Bronchial epithelial cell (primary cell): ENCODE measurements around the gene WFDC5. TPM values are rescaled to one million over a fixed set of nuclear protein-coding genes. Genes with fewer than 3 reads are reported as not detected.
A peak's percentile ranks its signal among the peaks of the same experiment; 100 is the strongest.

ENCODE experiments used
- DNase-seq: peaks from one replicate; pipeline ENCODE4 v3.0.0-alpha.2; 2010; ENCODE audit warnings: low read depth
- FAIRE-seq: peaks from 2 replicates; lab custom pipeline; 2011; peaks lifted over from hg19 to GRCh38; lab: Jason Lieb, UNC
- H3K27me3 ChIP-seq: 2 replicates; pipeline ENCODE4 v1.5.1; 2011; ENCODE audit warnings: low read length; ENCODE audit not compliant: control insufficient read depth, insufficient read depth
- H3K36me3 ChIP-seq: 2 replicates; pipeline ENCODE4 v1.5.1; 2011; ENCODE audit warnings: low read length; ENCODE audit not compliant: control insufficient read depth, insufficient read depth
- H3K4me3 ChIP-seq: 2 replicates; pipeline ENCODE4 v1.5.1; 2011; ENCODE audit warnings: mild to moderate bottlenecking, low read depth, low read length, control low read depth
- total RNA-seq: library from RNA; depleted of rRNA; stranded (reverse); fragments of >200 nt; gene quantifications from 2 replicates; pipeline ENCODE4 v1.2.1, GENCODE V29; 2014
- TF ChIP-seq, protein P1 (sequence below): IDR thresholded peaks from 2 replicates; pipeline ENCODE4 v1.5.1; 2011; ENCODE audit warnings: mild to moderate bottlenecking, moderate library complexity, low read length, control low read depth, inconsistent platforms; ENCODE audit not compliant: insufficient read depth, severe bottlenecking

Gene WFDC5
- total RNA-seq, 1 donor from 2014 or later: 0.79 TPM

DNA sequence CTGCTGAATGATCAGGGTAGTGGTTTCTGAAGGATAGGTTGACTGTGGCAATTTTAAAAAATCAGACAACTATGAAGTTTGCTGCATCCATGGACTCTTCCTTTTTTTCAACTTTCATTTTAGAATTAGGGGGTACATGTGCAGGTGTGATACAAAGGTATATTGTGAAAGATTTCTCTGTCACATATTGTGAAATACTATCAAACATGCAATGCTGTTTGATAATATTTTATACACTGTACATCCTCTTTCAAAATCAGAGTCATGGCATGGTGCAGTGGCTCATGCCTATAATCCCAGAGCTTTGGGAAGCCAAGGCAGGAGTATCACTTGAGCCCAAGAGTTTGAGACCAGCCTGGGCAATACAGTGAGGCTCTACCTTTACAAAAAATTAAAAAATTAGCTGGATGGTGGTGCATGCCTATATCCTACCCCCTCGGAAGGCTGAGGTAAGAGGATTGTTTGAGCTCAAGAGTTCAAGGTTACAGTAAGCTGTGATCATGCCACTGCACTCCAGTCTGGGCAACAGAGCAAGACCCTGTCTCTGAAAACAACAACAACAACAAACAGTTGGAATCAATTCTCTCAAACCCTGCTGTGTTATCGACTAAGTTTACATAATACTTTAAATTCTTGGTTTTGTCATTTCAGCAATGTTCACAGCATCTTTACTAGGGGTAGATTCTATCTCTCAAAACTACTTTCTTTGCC is 4.7 kb upstream of the WFDC5 start:
- FAIRE-seq: peak; percentile 62
- TF ChIP-seq, protein P1, sequence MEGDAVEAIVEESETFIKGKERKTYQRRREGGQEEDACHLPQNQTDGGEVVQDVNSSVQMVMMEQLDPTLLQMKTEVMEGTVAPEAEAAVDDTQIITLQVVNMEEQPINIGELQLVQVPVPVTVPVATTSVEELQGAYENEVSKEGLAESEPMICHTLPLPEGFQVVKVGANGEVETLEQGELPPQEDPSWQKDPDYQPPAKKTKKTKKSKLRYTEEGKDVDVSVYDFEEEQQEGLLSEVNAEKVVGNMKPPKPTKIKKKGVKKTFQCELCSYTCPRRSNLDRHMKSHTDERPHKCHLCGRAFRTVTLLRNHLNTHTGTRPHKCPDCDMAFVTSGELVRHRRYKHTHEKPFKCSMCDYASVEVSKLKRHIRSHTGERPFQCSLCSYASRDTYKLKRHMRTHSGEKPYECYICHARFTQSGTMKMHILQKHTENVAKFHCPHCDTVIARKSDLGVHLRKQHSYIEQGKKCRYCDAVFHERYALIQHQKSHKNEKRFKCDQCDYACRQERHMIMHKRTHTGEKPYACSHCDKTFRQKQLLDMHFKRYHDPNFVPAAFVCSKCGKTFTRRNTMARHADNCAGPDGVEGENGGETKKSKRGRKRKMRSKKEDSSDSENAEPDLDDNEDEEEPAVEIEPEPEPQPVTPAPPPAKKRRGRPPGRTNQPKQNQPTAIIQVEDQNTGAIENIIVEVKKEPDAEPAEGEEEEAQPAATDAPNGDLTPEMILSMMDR: no peak
- DNase-seq: no peak

DNA sequence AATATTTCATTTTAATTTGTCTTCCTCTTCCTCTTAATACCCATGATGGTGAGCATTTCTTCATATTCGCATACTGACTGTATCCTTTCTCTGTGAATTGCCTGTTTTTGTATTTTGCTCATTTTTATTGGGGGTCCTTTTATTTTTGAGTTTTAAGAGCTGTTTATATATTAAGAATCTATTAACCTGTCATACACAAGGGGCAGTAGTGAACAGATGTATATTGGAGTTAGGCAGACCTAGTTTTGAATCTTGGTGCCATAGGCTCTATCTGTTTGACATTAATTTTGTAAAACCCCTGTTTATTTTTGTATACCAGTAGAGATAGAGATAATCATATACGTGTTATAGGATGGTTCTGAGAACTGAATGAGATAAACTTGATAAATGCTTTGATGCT is 3.1 kb upstream of the WFDC5 start:
- TF ChIP-seq, protein P1: peak; percentile 13
- no peaks in the 10 kb centered on the region for H3K36me3 ChIP-seq
- no peak for DNase-seq
- FAIRE-seq: no peak
- H3K27me3 ChIP-seq: peaks cover 3% of the 10 kb centered on the region
- H3K4me3 ChIP-seq: no peak overlapping the region

More for the DNA sequence above, 4.7 kb upstream of the WFDC5 start:
- peaks cover 12% of the 10 kb centered on the region for H3K27me3 ChIP-seq
- H3K4me3 ChIP-seq: no peak overlapping the region
- no peaks in the 10 kb centered on the region for H3K36me3 ChIP-seq

DNA sequence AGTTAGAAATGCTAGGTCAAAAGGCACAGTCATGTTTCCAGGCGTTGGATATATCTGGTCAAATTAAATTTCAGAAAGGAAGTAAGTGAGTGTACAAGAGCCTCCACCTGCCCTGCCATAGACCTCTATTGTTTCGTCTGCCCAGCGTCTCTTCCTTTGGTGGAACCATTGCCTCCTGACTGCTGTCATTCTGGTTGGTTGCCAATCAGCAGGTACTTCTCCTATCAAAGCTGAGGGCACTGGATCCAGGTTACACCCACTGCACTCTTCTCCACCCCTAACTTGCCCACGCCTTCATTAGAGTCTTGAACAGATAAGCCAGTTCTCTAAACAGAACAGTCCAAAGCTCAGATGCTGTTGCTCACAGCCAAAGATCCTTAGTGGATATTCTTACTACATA is 2.6 kb upstream of the WFDC5 start:
- FAIRE-seq: no peak
- Histone ChIP-seq H3K4me3 (no peak overlapping the region), H3K36me3 (no peaks in the 10 kb centered on the region), H3K27me3 (peaks cover under 1% of the 10 kb centered on the region)
- DNase-seq: no peak
- TF ChIP-seq, protein P1: no peak

DNA sequence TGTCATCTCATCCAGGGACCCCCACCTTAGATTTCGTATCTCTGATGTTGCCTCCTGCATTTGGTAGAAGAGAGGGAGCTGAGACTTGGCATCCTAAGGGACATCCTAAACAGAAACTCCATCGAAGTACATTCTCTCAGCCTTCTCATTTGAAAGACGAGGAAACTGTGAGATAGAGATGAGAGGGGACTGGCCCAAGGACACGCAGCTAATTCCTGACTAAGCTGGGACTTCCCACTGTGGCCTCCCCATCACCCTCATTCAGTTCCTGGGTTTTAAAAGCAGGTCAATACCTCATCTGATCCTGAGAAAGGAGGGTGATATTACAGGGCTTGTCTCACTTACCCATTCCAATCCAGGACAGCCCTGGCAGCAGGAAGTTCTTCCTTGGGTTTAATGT is 855 bp upstream of the WFDC5 start:
- H3K27me3 ChIP-seq: peaks cover 1% of the 10 kb centered on the region
- DNase-seq (no peak), FAIRE-seq (no peak)
- no peak overlapping the region for H3K4me3 ChIP-seq
- TF ChIP-seq, protein P1: no peak
- H3K36me3 ChIP-seq: no peaks in the 10 kb centered on the region

DNA sequence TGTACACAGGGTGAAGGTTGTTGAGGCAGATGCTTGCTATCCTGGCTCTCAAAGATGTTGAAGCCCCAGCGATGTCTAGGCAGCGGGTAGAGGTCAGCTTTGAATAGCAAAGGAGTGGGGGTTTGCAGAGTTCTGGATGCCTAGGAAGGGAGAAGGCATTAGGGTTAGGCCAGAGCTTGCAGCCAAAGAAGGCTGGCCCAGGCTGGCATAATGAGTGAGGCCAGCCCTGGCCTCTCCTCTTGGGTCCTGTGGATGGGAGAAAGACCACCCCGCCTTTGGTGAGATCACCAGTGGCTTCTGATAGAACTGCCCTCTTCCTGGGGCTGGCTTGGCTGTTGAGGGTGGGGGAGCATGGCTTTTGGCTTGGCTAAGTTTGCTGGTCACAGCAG is 406 bp upstream of the WFDC5 start:
- TF ChIP-seq, protein P1: no peak
- FAIRE-seq (no peak), DNase-seq (no peak)
- peaks cover 1% of the 10 kb centered on the region for H3K27me3 ChIP-seq
- H3K36me3 ChIP-seq: no peaks in the 10 kb centered on the region
- H3K4me3 ChIP-seq: no peak overlapping the region

DNA sequence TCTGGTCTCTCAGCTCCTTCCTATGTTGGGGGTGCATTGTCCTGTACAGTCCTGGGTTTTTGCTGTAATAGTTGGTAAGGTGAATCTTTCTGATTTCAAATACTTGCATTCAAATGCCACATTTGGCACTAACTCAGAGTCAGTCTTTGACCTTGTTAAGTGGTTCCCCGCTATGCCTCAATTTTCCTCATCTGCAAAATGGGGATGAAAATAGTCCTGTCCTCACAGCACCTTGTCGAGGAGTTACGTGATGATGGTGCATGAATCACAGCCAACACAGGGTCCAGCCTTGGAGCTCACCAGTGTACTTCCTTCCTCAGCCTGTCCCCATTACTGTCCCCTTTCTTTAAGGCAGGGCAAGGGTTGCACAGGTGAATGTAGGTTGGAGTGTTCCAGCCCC is 1.1 kb downstream of the WFDC5 start:
- H3K27me3 ChIP-seq: peaks cover 3% of the 10 kb centered on the region
- FAIRE-seq: no peak
- TF ChIP-seq, protein P1: no peak
- no peak overlapping the region for H3K4me3 ChIP-seq
- DNase-seq: no peak
- H3K36me3 ChIP-seq: no peaks in the 10 kb centered on the region
